SK-N-MC (cell line): Measurements from ENCODE around the gene ZFP91.

Experiments used
- DNase-seq: peaks from one replicate; pipeline ENCODE4 v3.0.0-alpha.2; 2011; ENCODE audit warnings: low read depth, low spot score
- H3K27ac ChIP-seq: fragments of 200-600 bp; sonication (generic); 2 replicates; pipeline ENCODE4 v1.5.1; 2016; ENCODE audit warnings: mixed run types
- H3K36me3 ChIP-seq: fragments of 200-600 bp; sonication (generic); 2 replicates; pipeline ENCODE4 v1.6.1; 2017; ENCODE audit warnings: antibody characterized with exemption, low read length, mixed read lengths; ENCODE audit not compliant: insufficient read depth
- H3K4me3 ChIP-seq: fragments of 200-600 bp; sonication (generic); 2 replicates; pipeline ENCODE4 v1.5.1; 2016
- H3K9ac ChIP-seq: fragments of 200-600 bp; sonication (generic); 2 replicates; pipeline ENCODE4 v1.8.0; 2017; ENCODE audit warnings: mixed run types, mixed read lengths; ENCODE audit not compliant: insufficient read length
- H3K9me3 ChIP-seq: fragments of 200-600 bp; sonication (generic); 2 replicates; pipeline ENCODE4 v1.6.1; 2017; ENCODE audit warnings: low read depth, mild to moderate bottlenecking, antibody characterized with exemption, low read length, moderate library complexity, mixed read lengths
- EZH2 ChIP-seq: fragments of 200-600 bp; sonication (generic); IDR thresholded peaks from one replicate; pipeline ENCODE4 v1.6.1; 2017; ENCODE audit warnings: antibody characterized with exemption
- FOXP2 ChIP-seq: optimal IDR thresholded peaks from 2 replicates; pipeline ENCODE3; 2011; ENCODE audit warnings: mild to moderate bottlenecking, moderate library complexity; ENCODE audit not compliant: insufficient read depth; ENCODE audit errors: extremely low read length, control extremely low read depth
- POLR2AphosphoS5 ChIP-seq: IDR thresholded peaks from 2 replicates; pipeline ENCODE4 v1.6.1; 2012; ENCODE audit warnings: mild to moderate bottlenecking, low read depth, low read length, borderline replicate concordance

Gene ZFP91

DNA sequence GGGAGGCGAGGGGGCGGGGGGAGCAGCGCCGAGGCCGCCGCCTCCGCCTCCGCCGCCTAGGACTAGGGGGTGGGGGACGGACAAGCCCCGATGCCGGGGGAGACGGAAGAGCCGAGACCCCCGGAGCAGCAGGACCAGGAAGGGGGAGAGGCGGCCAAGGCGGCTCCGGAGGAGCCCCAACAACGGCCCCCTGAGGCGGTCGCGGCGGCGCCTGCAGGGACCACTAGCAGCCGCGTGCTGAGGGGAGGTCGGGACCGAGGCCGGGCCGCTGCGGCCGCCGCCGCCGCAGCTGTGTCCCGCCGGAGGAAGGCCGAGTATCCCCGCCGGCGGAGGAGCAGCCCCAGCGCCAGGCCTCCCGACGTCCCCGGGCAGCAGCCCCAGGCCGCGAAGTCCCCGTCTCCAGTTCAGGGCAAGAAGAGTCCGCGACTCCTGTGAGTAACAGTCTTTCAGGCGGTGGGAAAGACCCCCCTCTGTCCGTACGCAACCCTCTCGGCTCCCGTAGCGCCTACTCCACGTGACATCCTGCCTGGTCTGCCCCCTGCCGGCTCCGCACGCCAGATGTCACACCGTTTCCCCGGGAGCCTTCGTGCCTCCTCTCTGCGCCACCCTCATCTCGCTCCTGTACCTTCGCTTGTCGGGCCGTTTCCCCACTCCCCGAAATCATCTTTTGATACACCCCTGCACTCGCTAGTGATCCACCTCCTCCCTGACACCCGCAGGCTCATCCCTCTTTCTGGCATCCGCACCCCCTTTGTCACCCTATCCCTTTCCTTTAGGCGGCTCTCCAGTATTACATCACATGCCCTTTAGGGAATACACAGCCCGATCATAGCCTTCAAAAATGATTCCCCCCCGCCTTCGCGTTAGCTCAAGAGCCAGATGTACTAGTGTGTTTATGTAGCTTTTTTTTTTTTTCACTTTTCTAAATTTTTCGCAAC is 598 bp downstream of the ZFP91 start:
- H3K9me3 ChIP-seq: no peaks in the 10 kb centered on the region
- peak overlapping the region; percentile 92 for H3K4me3 ChIP-seq
- peak overlapping the region; percentile 93 for H3K9ac ChIP-seq
- peaks cover 34% of the 10 kb centered on the region for H3K36me3 ChIP-seq
- peak overlapping the region; percentile 97 for H3K27ac ChIP-seq
- DNase-seq: peak; percentile 78
- TF ChIP-seq EZH2: no peak
- peak; percentile 56 for TF ChIP-seq FOXP2
- TF ChIP-seq POLR2AphosphoS5: peak; percentile 92

DNA sequence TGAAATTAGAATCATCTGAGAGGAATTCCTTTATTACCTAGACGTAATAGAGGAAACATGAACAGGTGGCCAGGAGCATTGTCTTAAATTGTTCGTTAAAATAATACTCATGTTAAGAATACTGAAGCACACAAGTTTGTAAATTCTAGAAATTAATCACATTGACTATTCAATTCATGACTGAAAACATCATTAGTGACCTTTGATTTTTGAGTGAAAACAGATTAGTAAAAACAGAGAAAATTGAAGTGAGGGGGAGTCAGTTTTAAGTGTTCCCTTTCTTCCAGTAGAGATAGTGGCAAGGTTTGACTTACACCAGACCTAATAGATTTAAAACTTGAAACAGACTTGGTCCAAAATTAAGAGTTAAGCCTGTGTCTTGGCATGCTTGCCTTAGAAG is 1.4 kb downstream of the ZFP91 start:
- Histone ChIP-seq H3K27ac (peak overlapping the region; percentile 97), H3K36me3 (peaks cover 42% of the 10 kb centered on the region), H3K9ac (peak overlapping the region; percentile 93), H3K9me3 (no peaks in the 10 kb centered on the region), H3K4me3 (peak overlapping the region; percentile 92)
- no peak for DNase-seq
- TF ChIP-seq FOXP2: no peak
- TF ChIP-seq POLR2AphosphoS5: no peak
- TF ChIP-seq EZH2: no peak

DNA sequence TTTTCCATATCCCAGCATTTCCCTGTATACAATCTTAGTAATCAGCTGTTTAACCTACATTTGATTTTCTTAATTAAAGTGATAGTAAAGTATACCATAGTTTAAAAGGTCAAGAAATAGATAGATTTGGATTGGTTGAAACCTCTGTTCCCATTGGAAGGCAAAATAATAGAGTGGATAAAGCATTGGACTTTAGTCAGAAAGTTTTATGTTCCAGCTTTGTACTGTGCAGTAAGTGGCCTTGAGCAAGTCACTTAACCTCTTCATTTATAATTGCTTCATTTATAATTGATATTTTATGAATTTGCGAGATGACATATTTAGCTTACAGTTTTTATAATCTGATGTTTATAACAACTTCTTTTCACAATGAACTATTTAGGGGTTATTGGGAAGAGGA is 3.6 kb downstream of the ZFP91 start:
- H3K9me3 ChIP-seq: no peaks in the 10 kb centered on the region
- H3K27ac ChIP-seq: no peak overlapping the region; the same call in 1 of the 2 replicates
- no peak for DNase-seq
- no peak for TF ChIP-seq FOXP2
- no peak for TF ChIP-seq EZH2
- no peak for TF ChIP-seq POLR2AphosphoS5
- H3K4me3 ChIP-seq: peak overlapping the region; percentile 34
- peaks cover 62% of the 10 kb centered on the region for H3K36me3 ChIP-seq
- no peak overlapping the region for H3K9ac ChIP-seq

DNA sequence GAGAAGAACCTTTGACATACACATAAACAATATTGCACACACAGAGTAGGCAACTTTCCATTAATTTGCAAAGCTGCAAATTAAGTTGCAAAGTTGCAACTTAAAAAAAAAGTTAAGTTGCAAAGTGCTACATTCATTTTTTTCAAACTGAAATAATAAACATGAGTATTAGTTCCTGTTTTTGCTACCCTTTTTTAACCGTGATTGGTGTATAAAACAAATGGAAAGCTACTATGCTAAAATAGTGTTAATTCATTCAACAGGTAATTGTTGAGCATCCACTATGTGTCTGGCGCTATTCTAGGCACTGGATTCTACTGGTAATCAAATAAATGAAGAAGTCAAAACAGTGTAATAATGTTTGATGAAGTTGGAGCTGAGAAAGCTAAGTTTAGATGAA is 8.1 kb downstream of the ZFP91 start:
- H3K4me3 ChIP-seq: no peak overlapping the region
- H3K27ac ChIP-seq: no peak overlapping the region
- TF ChIP-seq FOXP2 (no peak), POLR2AphosphoS5 (no peak), EZH2 (no peak)
- no peaks in the 10 kb centered on the region for H3K9me3 ChIP-seq
- H3K36me3 ChIP-seq: peaks cover 61% of the 10 kb centered on the region
- H3K9ac ChIP-seq: no peak overlapping the region
- DNase-seq: no peak

DNA sequence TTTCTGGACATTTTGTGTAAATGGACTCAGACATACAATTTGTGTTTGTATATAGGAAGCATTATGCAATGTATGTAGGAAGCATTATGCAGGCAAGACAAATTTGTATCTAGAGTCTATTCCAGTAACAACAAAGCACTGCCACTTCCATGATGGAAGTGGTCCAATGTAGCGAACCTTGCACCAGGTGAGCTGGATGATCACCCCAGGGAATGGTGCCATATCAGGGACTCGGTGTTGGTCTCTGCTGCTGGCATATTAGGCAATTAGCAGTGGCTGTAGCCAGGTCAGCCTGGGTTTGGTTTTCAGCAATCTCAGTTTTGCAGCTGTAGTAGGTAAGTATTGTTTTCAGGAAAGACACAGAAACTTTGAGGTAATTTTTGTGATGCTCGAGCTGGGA is 12.8 kb downstream of the ZFP91 start:
- no peak for DNase-seq
- TF ChIP-seq POLR2AphosphoS5 (no peak), EZH2 (no peak), FOXP2 (no peak)
- Histone ChIP-seq H3K27ac (no peak overlapping the region), H3K4me3 (no peak overlapping the region), H3K9ac (no peak overlapping the region), H3K36me3 (peaks cover 26% of the 10 kb centered on the region), H3K9me3 (no peaks in the 10 kb centered on the region)

DNA sequence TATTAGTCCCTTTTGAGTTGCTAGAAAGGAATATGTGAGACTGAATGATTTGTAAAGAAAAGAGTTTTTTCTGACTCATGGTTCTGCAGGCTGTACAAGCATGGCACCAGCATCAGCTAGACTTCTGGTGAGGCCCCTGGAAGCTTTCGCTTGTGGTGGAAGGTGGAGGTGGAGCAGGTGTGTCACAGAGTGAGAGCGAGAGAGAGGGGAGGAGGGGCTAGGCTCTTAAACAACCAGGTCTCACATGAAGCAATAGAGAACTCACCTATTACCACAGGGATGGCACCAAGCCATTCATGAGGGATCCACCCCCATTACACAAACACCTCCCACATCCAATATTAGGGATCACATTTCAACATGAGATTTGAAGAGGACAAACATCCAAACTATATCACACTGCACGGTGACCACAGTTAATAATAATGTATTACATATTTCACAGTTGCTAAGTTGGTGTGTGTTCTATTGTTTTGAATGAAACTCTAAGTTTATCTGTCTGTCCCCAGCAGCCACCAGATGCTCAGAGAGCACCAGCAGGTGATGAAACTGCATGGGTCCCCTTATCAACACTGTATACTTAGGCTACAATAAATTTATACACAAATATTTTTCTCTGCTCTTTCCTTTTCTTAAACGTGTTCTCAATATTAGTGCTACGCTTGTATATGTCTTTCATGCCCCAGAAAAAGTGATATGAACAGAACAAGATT is 14.1 kb downstream of the ZFP91 start:
- TF ChIP-seq POLR2AphosphoS5 (no peak), FOXP2 (no peak), EZH2 (no peak)
- DNase-seq: no peak
- Histone ChIP-seq H3K27ac (no peak overlapping the region), H3K4me3 (no peak overlapping the region), H3K9me3 (no peaks in the 10 kb centered on the region), H3K9ac (no peak overlapping the region), H3K36me3 (peaks cover 16% of the 10 kb centered on the region)

DNA sequence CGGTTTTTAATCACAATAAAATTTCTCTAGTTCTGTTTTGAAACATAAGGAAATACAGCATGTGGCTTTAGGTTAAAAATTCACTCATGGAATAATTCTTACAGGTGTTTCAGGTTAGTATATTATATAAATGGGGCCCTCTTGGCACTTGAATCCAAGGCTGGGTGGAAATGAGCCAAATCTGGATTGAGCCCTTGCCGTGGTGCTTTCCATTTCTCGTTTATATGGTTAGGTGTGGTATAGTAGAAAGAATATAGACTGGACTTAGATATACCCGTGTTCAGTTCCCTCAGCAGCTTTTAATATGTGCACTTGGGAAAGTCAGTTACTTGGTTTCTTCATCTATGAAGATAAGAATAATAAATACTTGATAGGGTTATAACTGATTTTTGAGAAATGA is 16.0 kb downstream of the ZFP91 start:
- H3K36me3 ChIP-seq: peaks cover 27% of the 10 kb centered on the region
- H3K4me3 ChIP-seq: no peak overlapping the region
- TF ChIP-seq EZH2 (no peak), FOXP2 (no peak), POLR2AphosphoS5 (no peak)
- no peaks in the 10 kb centered on the region for H3K9me3 ChIP-seq
- no peak overlapping the region for H3K27ac ChIP-seq
- H3K9ac ChIP-seq: no peak overlapping the region
- DNase-seq: no peak

DNA sequence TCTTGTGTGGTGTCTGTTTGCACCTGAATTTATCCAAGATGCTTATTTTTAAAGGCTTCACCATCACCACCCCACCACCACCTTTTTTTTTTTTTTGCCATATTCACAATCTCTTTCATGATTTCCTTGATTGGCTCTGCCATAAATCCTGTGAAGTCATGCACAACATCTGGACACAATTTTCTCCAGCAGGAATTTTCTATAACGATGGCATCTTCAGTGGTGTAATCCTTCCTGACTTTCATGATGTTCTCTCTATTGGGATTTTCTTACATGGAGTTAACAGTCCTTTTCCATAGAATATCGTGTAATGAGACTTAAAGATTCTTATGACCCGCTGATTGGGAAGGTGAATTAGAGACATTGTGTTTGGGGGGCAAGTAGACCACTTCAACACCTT is 17.8 kb downstream of the ZFP91 start:
- no peaks in the 10 kb centered on the region for H3K9me3 ChIP-seq
- peak overlapping the region; percentile 85 for H3K27ac ChIP-seq
- peak overlapping the region; percentile 36; the same call in 1 of the 2 replicates for H3K4me3 ChIP-seq
- no peak overlapping the region for H3K9ac ChIP-seq
- H3K36me3 ChIP-seq: peaks cover 28% of the 10 kb centered on the region
- no peak for DNase-seq
- TF ChIP-seq POLR2AphosphoS5: no peak; the same call in 1 of the 2 replicates
- no peak for TF ChIP-seq EZH2
